ENCODE results near the gene VEGFD. TPM values are rescaled to one million over a fixed set of nuclear protein-coding genes. Genes with fewer than 3 reads are reported as not detected.

The VEGFD gene
- total and polyA plus RNA-seq, 2 donors from 2014 or later: 1.2 to 1.5 TPM

- intact Hi-C loops (cut with DNase I): no loop called here
- DNase-seq: no peak
- Histone ChIP-seq H3K27me3 (ENCODE audit: control insufficient read depth, insufficient read depth, low read length) (peaks cover 5% of the 10 kb centered on the region), H3K4me1 (ENCODE audit: control insufficient read depth in 2 of 3, insufficient read depth in 2 of 3, low read depth in 1 of 3, low read length in 3 of 3) (no peaks in the 10 kb centered on the region), H3K9me3 (ENCODE audit: control insufficient read depth in 2 of 3, insufficient read depth in 1 of 3, low read length in 3 of 3) (no peaks in the 10 kb centered on the region), H3K9ac (ENCODE audit: low read length in 3 of 3) (no peak overlapping the region), H3K36me3 (ENCODE audit: control insufficient read depth in 2 of 3, insufficient read depth in 3 of 3, low read length in 3 of 3) (no peaks in the 10 kb centered on the region), H3K27ac (ENCODE audit: low read depth in 2 of 2, low read length in 2 of 2) (no peak overlapping the region), H3K4me3 (ENCODE audit: low read length in 3 of 3) (no peak overlapping the region)
- FAIRE-seq: no peak
- no peak for TF ChIP-seq CTCF (IDR thresholded peaks at IDR 0.05; ENCODE audit: borderline replicate concordance, extremely low read depth, insufficient read depth)
These were observed 27.8 kb downstream of the VEGFD start for GRCh38 chrX:15356444-15356843.

GRCh38 chrX:15350329-15350996 lies 33.8 kb downstream of the VEGFD start:
- Histone ChIP-seq H3K27ac (ENCODE audit: low read depth in 2 of 2, low read length in 2 of 2) (no peak overlapping the region), H3K36me3 (ENCODE audit: control insufficient read depth in 2 of 3, insufficient read depth in 3 of 3, low read length in 3 of 3) (no peaks in the 10 kb centered on the region), H3K4me1 (ENCODE audit: control insufficient read depth in 2 of 3, insufficient read depth in 2 of 3, low read depth in 1 of 3, low read length in 3 of 3) (no peaks in the 10 kb centered on the region), H3K9ac (ENCODE audit: low read length in 3 of 3) (no peak overlapping the region), H3K27me3 (ENCODE audit: control insufficient read depth, insufficient read depth, low read length) (peaks cover 5% of the 10 kb centered on the region), H3K4me3 (ENCODE audit: low read length in 3 of 3) (no peak overlapping the region), H3K9me3 (ENCODE audit: control insufficient read depth in 2 of 3, insufficient read depth in 1 of 3, low read length in 3 of 3) (no peaks in the 10 kb centered on the region)
- FAIRE-seq (no peak), DNase-seq (peak in 2 of 5 donors; percentile 8 to 17)
- intact Hi-C loops (cut with DNase I): no loop called here
- TF ChIP-seq CTCF (IDR thresholded peaks at IDR 0.05; ENCODE audit: borderline replicate concordance, extremely low read depth, insufficient read depth): no peak

- peak; percentile 42 for TF ChIP-seq CTCF (IDR thresholded peaks at IDR 0.05; ENCODE audit: borderline replicate concordance, extremely low read depth, insufficient read depth)
- peaks cover 5% of the 10 kb centered on the region for H3K27me3 ChIP-seq (ENCODE audit: control insufficient read depth, insufficient read depth, low read length)
- DNase-seq (peak in 3 of 5 donors; percentile 50 to 80 (median 79)), FAIRE-seq (peak; percentile 68)
- no peaks in the 10 kb centered on the region for H3K4me1 ChIP-seq (ENCODE audit: control insufficient read depth in 2 of 3, insufficient read depth in 2 of 3, low read depth in 1 of 3, low read length in 3 of 3)
- H3K9me3 ChIP-seq (ENCODE audit: control insufficient read depth in 2 of 3, insufficient read depth in 1 of 3, low read length in 3 of 3): no peaks in the 10 kb centered on the region
- intact Hi-C loops (cut with DNase I): no loop called here
- no peaks in the 10 kb centered on the region for H3K36me3 ChIP-seq (ENCODE audit: control insufficient read depth in 2 of 3, insufficient read depth in 3 of 3, low read length in 3 of 3)
- H3K9ac ChIP-seq (ENCODE audit: low read length in 3 of 3): no peak overlapping the region
- no peak overlapping the region for H3K4me3 ChIP-seq (ENCODE audit: low read length in 3 of 3)
- no peak overlapping the region for H3K27ac ChIP-seq (ENCODE audit: low read depth in 2 of 2, low read length in 2 of 2)
These were observed 35.2 kb downstream of the VEGFD start for GRCh38 chrX:15349046-15349445.

GRCh38 chrX:15345976-15346375 lies 38.2 kb downstream of the VEGFD start:
- no peaks in the 10 kb centered on the region for H3K9me3 ChIP-seq (ENCODE audit: control insufficient read depth in 2 of 3, insufficient read depth in 1 of 3, low read length in 3 of 3)
- no peaks in the 10 kb centered on the region for H3K4me1 ChIP-seq (ENCODE audit: control insufficient read depth in 2 of 3, insufficient read depth in 2 of 3, low read depth in 1 of 3, low read length in 3 of 3)
- H3K9ac ChIP-seq (ENCODE audit: low read length in 3 of 3): no peak overlapping the region
- no peak overlapping the region for H3K4me3 ChIP-seq (ENCODE audit: low read length in 3 of 3)
- H3K36me3 ChIP-seq (ENCODE audit: control insufficient read depth in 2 of 3, insufficient read depth in 3 of 3, low read length in 3 of 3): no peaks in the 10 kb centered on the region
- FAIRE-seq (no peak), DNase-seq (no peak)
- peaks cover 5% of the 10 kb centered on the region for H3K27me3 ChIP-seq (ENCODE audit: control insufficient read depth, insufficient read depth, low read length)
- no peak for TF ChIP-seq CTCF (IDR thresholded peaks at IDR 0.05; ENCODE audit: borderline replicate concordance, extremely low read depth, insufficient read depth)
- H3K27ac ChIP-seq (ENCODE audit: low read depth in 2 of 2, low read length in 2 of 2): no peak overlapping the region
- intact Hi-C loops (cut with DNase I): no loop called here
